HFF-Myc (cell line): ENCODE data around the gene CD22.

Experiments
- DNase-seq: peaks from one replicate; pipeline ENCODE4 v3.0.0-alpha.2; 2011; ENCODE audit warnings: low read depth; ENCODE audit errors: extremely low read depth
- H3K4me3 ChIP-seq: replicated peaks from 2 replicates; pipeline ENCODE4 v1.5.1; 2011; ENCODE audit warnings: low read depth, mild to moderate bottlenecking, control low read depth, low read length
- CTCF ChIP-seq: IDR thresholded peaks from 2 replicates; pipeline ENCODE4 v1.5.1; 2012; ENCODE audit warnings: mild to moderate bottlenecking, low read depth, low read length, control low read depth; ENCODE audit errors: missing control alignments

CD22 gene

GRCh38 chr19:35287713-35288112, 41.3 kb upstream of the CD22 start:
- no peak for DNase-seq
- no peak for TF ChIP-seq CTCF
- H3K4me3 ChIP-seq: no peak overlapping the region

GRCh38 chr19:35288331-35288730, 40.7 kb upstream of the CD22 start:
- H3K4me3 ChIP-seq: no peak overlapping the region
- TF ChIP-seq CTCF: no peak
- DNase-seq: no peak

GRCh38 chr19:35288906-35289305, 40.1 kb upstream of the CD22 start:
- DNase-seq: no peak
- no peak overlapping the region for H3K4me3 ChIP-seq
- TF ChIP-seq CTCF: no peak

- H3K4me3 ChIP-seq: no peak overlapping the region
- no peak for TF ChIP-seq CTCF
- no peak for DNase-seq
Measured at GRCh38 chr19:35290381-35291127, 38.4 kb upstream of the CD22 start.

- no peak for DNase-seq
- H3K4me3 ChIP-seq: no peak overlapping the region
- no peak for TF ChIP-seq CTCF
Measured at GRCh38 chr19:35291259-35291658, 37.7 kb upstream of the CD22 start.

- H3K4me3 ChIP-seq: no peak within 1 kb of the TSS
- no peak for TF ChIP-seq CTCF
- no peak for DNase-seq
Measured at GRCh38 chr19:35291916-35292315, 37.1 kb upstream of the CD22 start, which contains the start of gene MAG. Gene MAG, plus strand, starts transcription at chr19:35292161. Its CDS starts 3,248 bp downstream, at chr19:35295409.
